SK-N-SH (cell line): Measurements from ENCODE around the gene KRTAP10-7. TPM values are rescaled to one million over a fixed set of nuclear protein-coding genes. Genes with fewer than 3 reads are reported as not detected.
"Not testable (repeated sequence)": the region's sequence is repeated elsewhere in the genome, so short reads cannot be mapped to it uniquely, and the experiment has no call there.

ENCODE experiments used
- CTCF ChIA-PET: fragments of 300-600, 350-600 bp; formaldehyde crosslinking; extraction: SDS; loops from one replicate; lab custom pipeline; 2021; lab: Yijun Ruan, JAX
- POLR2A ChIA-PET: fragments of 350-600 bp; sonication (Branson Sonifier 250); formaldehyde crosslinking; extraction: SDS; loops from one replicate; lab custom pipeline; 2020; ENCODE audit warnings: antibody characterized with exemption, inconsistent platforms; lab: Yijun Ruan, JAX
- DNase-seq: peaks from one replicate; pipeline ENCODE4 v3.0.0; 2012
- H2AFZ ChIP-seq: fragments of 200-600 bp; sonication (generic); 2 replicates; pipeline ENCODE4 v1.8.1; 2016; ENCODE audit warnings: antibody characterized with exemption, mild to moderate bottlenecking, low read depth
- H3F3A ChIP-seq: fragments of 200-600 bp; sonication (generic); replicated peaks from 2 replicates; pipeline ENCODE3; 2016; ENCODE audit warnings: antibody characterized with exemption, mild to moderate bottlenecking; ENCODE audit not compliant: insufficient read depth
- H3K27ac ChIP-seq, 2 experiments: fragments of 200-500 bp in 1 of 2; fragments of 200-600 bp in 1 of 2; sonication (Bioruptor generic) in 1 of 2; sonication (generic), shearing (Covaris generic) in 1 of 2; 2 replicates each; pipeline versions ENCODE4 v1.5.1 to v1.6.1; 2014 to 2016; ENCODE audit warnings: low read depth in 2 of 2, inconsistent platforms in 1 of 2, low read length in 1 of 2, mild to moderate bottlenecking in 1 of 2, mixed read lengths in 1 of 2
- H3K27me3 ChIP-seq: fragments of 200-600 bp; sonication (generic), shearing (Covaris generic); 2 replicates; pipeline ENCODE4 v1.6.1; 2016; ENCODE audit warnings: mixed run types; ENCODE audit not compliant: insufficient read depth
- H3K36me3 ChIP-seq, 2 experiments: fragments of 200-500 bp in 1 of 2; fragments of 200-600 bp in 1 of 2; sonication (Bioruptor generic) in 1 of 2; sonication (generic) in 1 of 2; replicated peaks in 1 of 2; 2 replicates each; pipeline versions ENCODE3 to v1.5.1; 2014 to 2016; ENCODE audit warnings: low read length in 1 of 2, mild to moderate bottlenecking in 1 of 2; ENCODE audit not compliant: insufficient read depth in 2 of 2, control insufficient read depth in 1 of 2
- H3K4me1 ChIP-seq, 2 experiments: fragments of 200-500 bp in 1 of 2; fragments of 200-600 bp in 1 of 2; sonication (Bioruptor generic) in 1 of 2; sonication (generic), shearing (Covaris generic) in 1 of 2; 2 replicates each; pipeline versions ENCODE4 v1.5.1 to v1.6.1; 2014 to 2016; ENCODE audit warnings: low read depth in 1 of 2, low read length in 1 of 2, mixed run types in 1 of 2; ENCODE audit not compliant: insufficient read depth in 2 of 2, control insufficient read depth in 1 of 2
- H3K4me2 ChIP-seq: fragments of 200-600 bp; sonication (generic), shearing (Covaris generic); 2 replicates; pipeline ENCODE4 v1.6.1; 2017; ENCODE audit warnings: mixed run types
- H3K4me3 ChIP-seq, 2 experiments: fragments of 200-500 bp in 1 of 2; fragments of 200-600 bp in 1 of 2; sonication (Bioruptor generic) in 1 of 2; sonication (generic), shearing (Covaris generic) in 1 of 2; 2 replicates each; pipeline versions ENCODE4 v1.5.1 to v1.8.1; 2014 to 2016; ENCODE audit warnings: low read depth in 2 of 2, inconsistent platforms in 1 of 2, low read length in 1 of 2, mild to moderate bottlenecking in 1 of 2, mixed read lengths in 1 of 2, moderate library complexity in 1 of 2
- H3K79me2 ChIP-seq: fragments of 200-600 bp; sonication (generic); 2 replicates; pipeline ENCODE4 v1.8.1; 2017; ENCODE audit warnings: mild to moderate bottlenecking; ENCODE audit not compliant: insufficient read depth
- H3K9ac ChIP-seq: fragments of 200-600 bp; sonication (generic); 2 replicates; pipeline ENCODE4 v1.6.1; 2017; ENCODE audit warnings: mixed run types
- H3K9me2 ChIP-seq: fragments of 200-600 bp; sonication (generic); 2 replicates; pipeline ENCODE4 v1.6.1; 2017; ENCODE audit warnings: mixed run types
- H3K9me3 ChIP-seq: fragments of 200-600 bp; sonication (generic); 2 replicates; pipeline ENCODE4 v1.6.1; 2017; ENCODE audit warnings: mixed run types, mild to moderate bottlenecking, moderate library complexity
- H4K20me1 ChIP-seq: fragments of 200-600 bp; sonication (generic); 2 replicates; pipeline ENCODE4 v1.6.1; 2017; ENCODE audit warnings: mild to moderate bottlenecking, mixed run types; ENCODE audit not compliant: insufficient read depth
- CHD2 ChIP-seq: fragments of 150-350 bp; IDR thresholded peaks from 2 replicates; pipeline ENCODE4 v1.6.1; 2018; ENCODE audit warnings: low read length; ENCODE audit not compliant: partially characterized antibody
- CTCF ChIP-seq: fragments of 200-600 bp; sonication (generic); IDR thresholded peaks from 2 replicates; pipeline ENCODE4 v1.6.1; 2017; ENCODE audit warnings: antibody characterized with exemption, mild to moderate bottlenecking, moderate library complexity
- ELF1 ChIP-seq: IDR thresholded peaks from 2 replicates; pipeline ENCODE4 v1.4.0; 2012
- FOXJ3 ChIP-seq: sonication (generic); formaldehyde crosslinking; IDR thresholded peaks from 2 replicates; pipeline ENCODE4 v1.5.1; 2020; ENCODE audit warnings: mild to moderate bottlenecking, missing genetic modification reagents
- FOXM1 ChIP-seq: IDR thresholded peaks from 2 replicates; pipeline ENCODE4 v1.4.0; 2012; ENCODE audit warnings: low read depth, mild to moderate bottlenecking
- MAX ChIP-seq: IDR thresholded peaks from 2 replicates; pipeline ENCODE4 v1.4.0; 2012; ENCODE audit warnings: low read depth
- MXI1 ChIP-seq: IDR thresholded peaks from 2 replicates; pipeline ENCODE4 v1.6.1; 2012; ENCODE audit warnings: mild to moderate bottlenecking, low read depth, low read length, improper control_type of control experiment
- NRF1 ChIP-seq: IDR thresholded peaks from 2 replicates; pipeline ENCODE4 v1.6.1; 2012; ENCODE audit warnings: low read depth, mild to moderate bottlenecking, low read length
- PBX3 ChIP-seq: IDR thresholded peaks from 2 replicates; pipeline ENCODE4; 2012
- RAD21 ChIP-seq: IDR thresholded peaks from 2 replicates; pipeline ENCODE4 v1.6.1; 2012; ENCODE audit warnings: mild to moderate bottlenecking, low read length
- RFX5 ChIP-seq: IDR thresholded peaks from 2 replicates; pipeline ENCODE4 v1.6.1; 2012; ENCODE audit warnings: mild to moderate bottlenecking, improper control_type of control experiment, low read length
- RXRA ChIP-seq: IDR thresholded peaks from 2 replicates; pipeline ENCODE4 v1.4.0; 2012; ENCODE audit warnings: low read depth, mild to moderate bottlenecking, borderline replicate concordance
- SIN3A ChIP-seq: IDR thresholded peaks from 2 replicates; pipeline ENCODE4 v1.6.1; 2012; ENCODE audit warnings: low read depth, mild to moderate bottlenecking, low read length, moderate library complexity, borderline replicate concordance
- SMC3 ChIP-seq: IDR thresholded peaks from 2 replicates; pipeline ENCODE4 v1.6.1; 2012; ENCODE audit warnings: low read depth, low read length, improper control_type of control experiment
- USF1 ChIP-seq: IDR thresholded peaks from 2 replicates; pipeline ENCODE4 v1.4.0; 2012; ENCODE audit warnings: low read depth, borderline replicate concordance
- USF2 ChIP-seq: fragments of 150-350 bp; IDR thresholded peaks from 2 replicates; pipeline ENCODE4 v1.6.1; 2017; ENCODE audit warnings: antibody characterized with exemption, low read length, low read depth, borderline replicate concordance
- ZBTB33 ChIP-seq: IDR thresholded peaks from 2 replicates; pipeline ENCODE4 v1.4.0; 2012; ENCODE audit warnings: low read depth, borderline replicate concordance
- WGBS: methylation state at CpG from one replicate; pipeline ENCODE4 v1.1.6; 2017; ENCODE audit warnings: low lambda C conversion rate; 5-methylcytosine and 5-hydroxymethylcytosine counted together
- polyA plus RNA-seq, 3 experiments: library from polyadenylated mRNA; depleted of rRNA; stranded (reverse); fragments of >200 nt; gene quantifications; 2 replicates each; pipeline ENCODE4 v1.2.3, GENCODE V29; 2012

The KRTAP10-7 gene
- polyA plus RNA-seq, 1 of the 3 experiments (the other 2 are of a cell fraction): not detected

- H3K9ac ChIP-seq: no peak overlapping the region
- no peak overlapping the region for H3K4me3 ChIP-seq
- no peaks in the 10 kb centered on the region for H4K20me1 ChIP-seq
- TF ChIP-seq ELF1: no peak
- no peak for TF ChIP-seq PBX3
- no peak for TF ChIP-seq FOXJ3 (CRISPR knock-in tag)
- TF ChIP-seq USF2: no peak
- no peak for TF ChIP-seq RAD21
- TF ChIP-seq MXI1: no peak
- no peak for TF ChIP-seq MAX
- TF ChIP-seq RFX5: no peak
- no peak for TF ChIP-seq SIN3A
- no peak for TF ChIP-seq SMC3
- TF ChIP-seq ZBTB33: no peak
- no peak for TF ChIP-seq NRF1
- no peak for TF ChIP-seq FOXM1
- no peak for TF ChIP-seq USF1
- no peak for TF ChIP-seq CTCF
- TF ChIP-seq RXRA: no peak
- TF ChIP-seq CHD2: no peak
- H3K27me3 ChIP-seq: peaks cover 53% of the 10 kb centered on the region
- no peak overlapping the region for H2AFZ ChIP-seq
- H3K27ac ChIP-seq: no peak overlapping the region
- no peaks in the 10 kb centered on the region for H3K9me2 ChIP-seq
- no peaks in the 10 kb centered on the region for H3K4me1 ChIP-seq
- POLR2A ChIA-PET: no interaction called here
- no peaks in the 10 kb centered on the region for H3F3A ChIP-seq
- DNase-seq: no peak
- WGBS: 17% methylated on average over 22 of the region's 30 CpGs
- no peaks in the 10 kb centered on the region for H3K36me3 ChIP-seq
- H3K4me2 ChIP-seq: no peak overlapping the region
- H3K79me2 ChIP-seq: no peaks in the 10 kb centered on the region
- CTCF ChIA-PET: no interaction called here
- no peaks in the 10 kb centered on the region for H3K9me3 ChIP-seq
These were observed 42.7 kb upstream of the KRTAP10-7 start for GRCh38 chr21:44557491-44558328.

GRCh38 chr21:44558329-44558675 lies 42.1 kb upstream of the KRTAP10-7 start:
- H3K9me3 ChIP-seq, CTCF ChIA-PET, POLR2A ChIA-PET, H3K4me2 ChIP-seq, DNase-seq, H3K36me3 ChIP-seq, H3K4me1 ChIP-seq, H2AFZ ChIP-seq, H3K79me2 ChIP-seq, H4K20me1 ChIP-seq, H3K4me3 ChIP-seq, H3F3A ChIP-seq, H3K9me2 ChIP-seq, H3K9ac ChIP-seq, H3K27ac ChIP-seq: not testable (repeated sequence)
- 14% methylated on average over 2 of the region's 10 CpGs for WGBS
- peaks cover 47% of the 10 kb centered on the region for H3K27me3 ChIP-seq
